Astrocyte of the spinal cord (primary cell): ENCODE data around the gene RAB17.
A peak's percentile ranks its signal among the peaks of the same experiment; 100 is the strongest.

ENCODE experiments used
- DNase-seq: peaks from one replicate; pipeline ENCODE4 v3.0.0; 2011; ENCODE audit warnings: low read depth, low spot score
- H3K4me3 ChIP-seq: 2 replicates; pipeline ENCODE4 v1.5.1; 2011; ENCODE audit warnings: low read depth, mild to moderate bottlenecking, low read length, moderate library complexity
- CTCF ChIP-seq: IDR thresholded peaks from 2 replicates; pipeline ENCODE4 v1.5.1; 2012; ENCODE audit warnings: low read depth, mild to moderate bottlenecking, low read length, inconsistent platforms
- in situ Hi-C: cut with HindIII; loops from 2 replicates; pipeline ENCODE4 v1.10.0; 2017; ENCODE audit warnings: low sequenced_read_pairs

RAB17 gene

DNA sequence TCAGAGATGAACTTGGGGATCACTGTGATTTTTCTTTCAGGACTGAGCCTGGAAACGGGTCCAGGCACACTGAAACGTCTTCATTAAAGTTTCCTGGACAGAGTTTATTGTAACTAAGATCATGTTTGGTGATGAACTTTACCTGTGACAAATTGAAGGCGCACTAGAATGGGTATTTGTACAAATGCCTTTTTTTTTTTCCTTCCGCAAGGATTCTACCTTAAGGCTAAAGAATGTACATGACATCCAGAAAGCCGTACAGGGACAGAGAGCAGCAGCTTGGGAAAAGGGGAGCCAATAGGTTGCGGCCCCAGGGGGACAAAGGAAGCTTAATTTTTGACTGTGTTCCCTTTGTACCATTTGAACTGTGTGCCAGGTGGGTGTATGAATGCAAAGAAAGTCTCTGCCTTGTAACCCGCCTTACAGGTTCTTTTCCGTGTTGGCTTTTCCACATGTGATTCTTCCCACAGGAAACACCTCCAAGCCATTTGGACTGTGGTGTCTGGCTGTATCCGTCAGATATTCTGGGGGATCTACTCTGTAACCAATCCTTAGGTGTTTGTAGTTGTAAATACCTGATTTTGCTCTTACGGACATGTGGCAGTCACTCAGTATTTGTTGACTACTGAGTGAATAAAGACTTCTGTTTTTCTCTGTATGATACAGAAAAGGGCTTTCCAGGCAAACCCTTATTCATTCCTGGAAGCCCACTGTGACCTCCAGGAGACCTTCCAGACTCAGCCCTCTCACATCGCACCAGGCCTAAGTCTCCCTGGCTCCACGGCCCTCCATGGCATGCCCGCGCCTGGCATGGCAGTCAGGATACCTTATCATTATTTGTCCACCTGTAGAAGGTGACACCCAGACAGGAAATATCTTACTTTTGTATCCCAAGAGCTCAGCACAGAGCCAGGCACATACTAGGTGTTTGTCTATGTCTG is 38.0 kb upstream of the RAB17 start:
- in situ Hi-C loops: no loop called here

DNA sequence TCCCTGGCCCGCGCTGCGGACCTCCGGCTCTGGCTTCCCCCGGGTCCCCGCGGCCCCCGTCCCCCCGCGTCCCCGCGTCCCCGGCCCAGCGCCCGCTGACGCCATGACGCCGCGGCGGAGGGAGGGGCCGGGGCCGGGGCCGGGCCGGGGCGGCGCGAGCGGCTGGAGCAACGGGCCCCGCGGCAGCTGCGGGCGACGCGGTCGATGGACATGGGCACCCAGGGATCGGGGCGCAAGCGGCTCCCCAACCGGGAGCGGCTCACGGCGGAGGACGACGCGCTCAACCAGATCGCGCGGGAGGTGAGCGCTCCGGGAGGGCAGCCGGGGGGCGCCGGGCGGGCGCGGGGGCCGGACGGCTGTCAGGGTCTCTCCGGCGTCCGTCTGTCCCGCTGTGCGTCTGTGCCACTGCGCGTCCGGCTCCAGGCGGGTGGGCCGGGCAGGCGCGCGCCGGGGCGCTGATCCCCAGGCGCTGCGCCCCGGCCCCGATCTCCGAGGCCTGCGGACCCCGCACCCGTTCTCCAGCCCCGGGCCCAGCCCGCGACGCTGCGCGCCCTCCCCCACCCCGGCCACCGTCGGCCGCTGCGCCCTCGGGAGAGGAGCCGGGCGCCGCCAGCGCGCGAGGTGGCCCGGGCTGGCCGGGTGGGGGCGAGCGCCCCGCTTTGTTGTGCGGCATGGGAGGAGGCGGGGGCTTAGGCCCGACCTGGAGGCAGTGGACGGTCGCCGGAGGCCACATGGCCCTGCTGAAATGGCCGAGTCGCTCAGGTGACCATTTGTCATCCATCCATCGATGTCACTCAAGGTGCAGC is 37.1 kb upstream of the RAB17 start, which contains the start of gene LRRFIP1:
LRRFIP1 (plus strand) TSS at position 147 of the 806 bp plus-strand sequence; CDS start at position 205, 58 bp downstream.
- DNase-seq: no peak
- peak within 1 kb of the TSS; percentile 63 for H3K4me3 ChIP-seq
- in situ Hi-C loops: no loop called here
- TF ChIP-seq CTCF: no peak

More for the DNA sequence above, 38.0 kb upstream of the RAB17 start:
- no peak for DNase-seq
- TF ChIP-seq CTCF: no peak
- H3K4me3 ChIP-seq: peak overlapping the region; percentile 63

DNA sequence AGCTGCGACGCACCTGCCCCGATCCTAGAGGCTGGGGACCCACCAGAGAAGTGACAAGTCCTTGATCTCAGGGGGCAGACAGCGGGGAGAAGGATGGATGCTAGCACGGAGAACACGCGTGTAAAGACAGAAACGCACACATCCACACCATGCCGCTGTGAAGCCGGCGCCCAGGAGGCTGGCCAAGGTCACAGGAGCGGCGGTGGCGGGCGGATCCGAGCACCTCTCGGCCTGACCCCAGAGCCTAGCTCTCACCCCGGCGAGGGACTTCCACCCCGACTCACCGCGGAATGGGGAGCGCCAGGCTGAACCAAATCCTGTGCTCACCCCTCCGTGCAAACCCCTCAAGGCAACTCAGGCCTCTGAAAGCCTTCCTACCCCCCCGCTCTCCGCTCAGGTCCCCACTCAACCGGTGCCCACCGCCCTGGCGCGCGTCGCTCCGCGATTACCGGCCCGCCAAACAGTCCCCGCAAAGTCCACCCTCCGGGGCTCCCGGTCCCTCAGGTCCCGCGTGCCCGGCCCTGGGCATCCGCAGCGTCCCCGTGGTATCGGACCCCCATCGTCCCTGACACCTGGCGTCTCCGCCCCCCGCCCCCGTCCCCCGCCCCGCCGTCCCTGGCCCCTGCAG is 36.4 kb upstream of the RAB17 start:
- TF ChIP-seq CTCF: no peak
- peak overlapping the region; percentile 63 for H3K4me3 ChIP-seq
- in situ Hi-C loops: no loop called here
- no peak for DNase-seq

DNA sequence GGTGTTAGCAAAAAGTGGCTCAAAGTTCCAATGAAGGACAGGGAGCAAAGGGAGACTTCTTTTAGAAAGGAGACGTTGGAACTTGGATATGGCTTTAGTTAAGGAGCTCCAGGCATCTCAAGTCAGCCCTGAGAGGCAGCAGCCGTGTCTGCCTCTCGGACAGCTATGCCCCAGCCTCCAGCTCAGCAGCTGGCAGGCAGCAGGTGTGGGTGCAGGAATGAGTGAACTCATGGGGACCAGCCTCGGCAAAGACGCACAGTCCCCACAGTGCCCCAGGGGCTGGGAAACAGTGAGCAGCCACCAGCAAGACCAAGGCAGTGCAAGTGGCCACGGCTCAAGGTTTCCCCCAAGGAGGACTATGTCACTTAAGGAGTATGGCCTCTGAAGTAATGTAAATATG is 35.2 kb upstream of the RAB17 start:
- H3K4me3 ChIP-seq: no peak overlapping the region
- in situ Hi-C loops: no loop called here
- DNase-seq: no peak
- no peak for TF ChIP-seq CTCF

- in situ Hi-C loops: no loop called here
- H3K4me3 ChIP-seq: no peak overlapping the region
- DNase-seq: no peak
- TF ChIP-seq CTCF: no peak
Measured at GRCh38 chr2:237625216-237625705, 34.7 kb upstream of the RAB17 start.

DNA sequence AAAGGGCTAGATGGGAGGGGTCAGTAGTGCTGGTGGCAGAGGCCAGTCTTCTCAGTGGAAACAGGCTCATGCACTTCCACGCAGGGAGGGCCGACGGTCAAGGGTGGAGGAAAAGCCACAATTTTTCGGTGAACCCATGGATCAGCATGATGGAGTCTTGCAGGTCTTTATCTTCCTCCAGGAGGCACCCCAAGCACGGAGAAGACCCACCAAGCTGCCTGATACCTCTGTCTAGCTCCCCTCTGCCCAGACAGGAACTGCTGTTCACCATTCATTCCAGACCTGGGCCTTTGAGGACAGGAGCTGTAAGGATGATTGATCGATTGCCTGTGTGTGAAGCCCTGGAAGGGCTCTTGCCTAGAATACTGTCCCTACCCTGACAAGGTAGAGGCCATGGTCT is 34.0 kb upstream of the RAB17 start:
- no peak for TF ChIP-seq CTCF
- in situ Hi-C loops: no loop called here
- no peak overlapping the region for H3K4me3 ChIP-seq
- no peak for DNase-seq
